K562 (cell line): ENCODE data around the gene GATAD2B. TPM values are rescaled to one million over a fixed set of nuclear protein-coding genes. Genes with fewer than 3 reads are reported as not detected.
A peak's percentile ranks its signal among the peaks of the same experiment; 100 is the strongest.

Source experiments
- ATAC-seq: fragments of 200-7000 bp; cut with Tn5 transposase; 3 replicates; pipeline ENCODE4 v1.9.1; 2020; ENCODE audit warnings: moderate library complexity
- BruUV-seq: library from RNA; stranded (reverse); fragments of 400-500 nt; replicated peaks from 2 replicates; lab custom pipeline; 2021; lab: Mats Ljungman, UMichigan
- CTCF ChIA-PET: fragments of 300-600 bp; formaldehyde crosslinking; extraction: SDS; loops from one replicate; lab custom pipeline; 2021; ENCODE audit warnings: low intra/inter-chr PET ratio; lab: Yijun Ruan, JAX
- POLR2A ChIA-PET: fragments of 300-600, 350-650 bp; sonication (Branson Sonifier 250); formaldehyde crosslinking; extraction: SDS; loops from one replicate; lab custom pipeline; 2021; ENCODE audit warnings: antibody characterized with exemption, inconsistent platforms; lab: Yijun Ruan, JAX
- DNase-seq, 4 experiments: peaks; one replicate each; pipeline versions ENCODE4 v3.0.0 to v3.0.0-alpha.2; 2011 to 2018; ENCODE audit warnings: low spot score in 3 of 4, mixed read lengths in 3 of 4; ENCODE audit errors: extremely low read depth in 1 of 4
- FAIRE-seq: peaks from 2 replicates; lab custom pipeline; 2011; peaks lifted over from hg19 to GRCh38; lab: Jason Lieb, UNC
- H2AFZ ChIP-seq: 2 replicates; pipeline ENCODE4 v1.6.0; 2011; ENCODE audit warnings: low read depth, low read length, control low read depth, inconsistent platforms
- H3K27ac ChIP-seq: fragments of 200-600 bp; 3 replicates; pipeline ENCODE4 v1.8.0; 2011; ENCODE audit warnings: low read depth, mild to moderate bottlenecking, control low read depth, inconsistent platforms, low read length, moderate library complexity, mixed read lengths; ENCODE audit errors: extremely low read depth
- H3K27me3 ChIP-seq, 2 experiments: fragments of 300-600 bp in 1 of 2; 2 replicates in 1 of 2; 3 replicates in 1 of 2; pipeline versions ENCODE4 v1.6.0 to v1.8.0; 2011; ENCODE audit warnings: inconsistent platforms in 2 of 2, low read length in 2 of 2, mild to moderate bottlenecking in 1 of 2, mixed read lengths in 1 of 2, moderate library complexity in 1 of 2; ENCODE audit not compliant: control insufficient read depth in 2 of 2, insufficient read depth in 2 of 2
- H3K36me3 ChIP-seq: fragments of 300-600 bp; 3 replicates; pipeline ENCODE4 v1.8.0; 2011; ENCODE audit warnings: mild to moderate bottlenecking, low read length, inconsistent platforms; ENCODE audit not compliant: control insufficient read depth, insufficient read depth
- H3K4me1 ChIP-seq, 2 experiments: fragments of 200-600 bp in 1 of 2; replicated peaks in 1 of 2; 2 replicates in 1 of 2; 3 replicates in 1 of 2; pipeline versions ENCODE4 v1.5.1 to v1.8.0; 2011; ENCODE audit warnings: inconsistent platforms in 2 of 2, low read length in 2 of 2, mild to moderate bottlenecking in 1 of 2, mixed read lengths in 1 of 2, moderate library complexity in 1 of 2; ENCODE audit not compliant: control insufficient read depth in 2 of 2, insufficient read depth in 2 of 2
- H3K4me2 ChIP-seq: 2 replicates; pipeline ENCODE4 v1.6.1; 2011; ENCODE audit warnings: low read length, control low read depth, inconsistent platforms, mixed read lengths; ENCODE audit not compliant: insufficient read depth
- H3K4me3 ChIP-seq: fragments of 200-600 bp; sonication (generic), shearing (Covaris generic); 2 replicates; pipeline ENCODE4 v1.5.1; 2016; ENCODE audit warnings: control low read depth, inconsistent platforms
- H3K79me2 ChIP-seq: fragments of 200-600 bp; 3 replicates; pipeline ENCODE4 v1.8.0; 2011; ENCODE audit warnings: low read length, inconsistent platforms; ENCODE audit not compliant: control insufficient read depth, insufficient read depth
- H3K9ac ChIP-seq, 2 experiments: 2 replicates each; pipeline versions ENCODE4 v1.6.0 to v1.6.1; 2011; ENCODE audit warnings: low read depth in 2 of 2, low read length in 2 of 2, control low read depth in 1 of 2, inconsistent platforms in 1 of 2, mild to moderate bottlenecking in 1 of 2, mixed read lengths in 1 of 2; ENCODE audit not compliant: insufficient read depth in 1 of 2
- H3K9me1 ChIP-seq: one replicate; pipeline ENCODE4 v1.6.0; 2011; ENCODE audit warnings: inconsistent platforms, mild to moderate bottlenecking, low read length, moderate library complexity; ENCODE audit not compliant: control insufficient read depth, insufficient read depth
- H3K9me3 ChIP-seq: replicated peaks from 2 replicates; pipeline ENCODE4 v1.5.1; 2011; ENCODE audit warnings: low read depth, low read length, inconsistent platforms; ENCODE audit not compliant: control insufficient read depth, insufficient read depth
- H4K20me1 ChIP-seq: replicated peaks from 2 replicates; pipeline ENCODE4 v1.6.1; 2011; ENCODE audit warnings: low read length, inconsistent platforms, mixed read lengths; ENCODE audit not compliant: control insufficient read depth, insufficient read depth
- ARID3A ChIP-seq: IDR thresholded peaks from 2 replicates; pipeline ENCODE4 v1.6.1; 2012; ENCODE audit warnings: low read depth, low read length, improper control_type of control experiment, borderline replicate concordance
- SREBF2 ChIP-seq: sonication (generic); formaldehyde crosslinking; IDR thresholded peaks from 2 replicates; pipeline ENCODE4 v1.4.0; 2020; ENCODE audit warnings: mild to moderate bottlenecking, missing genetic modification reagents
- TRIM25 ChIP-seq: fragments of 450-650 bp; IDR thresholded peaks from 2 replicates; pipeline ENCODE4 v1.7.0; 2016; ENCODE audit warnings: borderline replicate concordance
- WGBS: fragments of 100-300 bp; shearing (Covaris generic); methylation state at CpG from one replicate; pipeline ENCODE4 v1.1.6; 2016; ENCODE audit warnings: low coverage, mixed read lengths; ENCODE audit not compliant: insufficient coverage; ENCODE audit errors: missing lambda C conversion rate; 5-methylcytosine and 5-hydroxymethylcytosine counted together
- in situ Hi-C: fragments of 300-500 bp; cut with MboI; formaldehyde crosslinking; loops from 4 replicates; pipeline ENCODE4 v1.15.0; 2018; ENCODE audit warnings: inconsistent platforms, mixed read lengths
- intact Hi-C: fragments of 100-400 bp; cut with micrococcal nuclease; formaldehyde crosslinking; loops from 2 replicates; pipeline ENCODE4 v1.14.2; 2022
- polyA plus RNA-seq, 8 experiments: library from polyadenylated mRNA; depleted of rRNA in 4 of 8; stranded (reverse) in 5 of 8; unstranded in 3 of 8; fragments of >200 nt; fragmentation: Nextera tagmentation in 2 of 8; fragmentation: Illumina TruSeq in 1 of 8; extraction: Ambion mirVana in 2 of 8; extraction: Trizol in 1 of 8; gene quantifications; 2 replicates each; pipeline versions ENCODE4 v1.2.1 to v1.2.3, GENCODE V29; 2011 to 2014; ENCODE audit warnings: inconsistent platforms in 1 of 8, missing spikeins in 1 of 8
- total RNA-seq, 7 experiments: library from RNA; depleted of rRNA in 6 of 7; stranded (reverse); fragments of >200 nt in 6 of 7; fragmentation: Illumina TruSeq in 2 of 7; extraction: Trizol in 2 of 7; gene quantifications; 2 replicates each; pipeline versions ENCODE4 v1.2.1 to v1.2.3, GENCODE V29; 2011 to 2021; ENCODE audit warnings: low replicate concordance in 1 of 7

GATAD2B gene
- total and polyA plus RNA-seq, 9 of the 15 experiments (the other 6 are each of a cell fraction or from before 2014, with no cell fraction given): 1.5 to 40.2 (median 4.9) TPM

GRCh38 chr1:153780551-153780950, 142.2 kb downstream of the GATAD2B start:
- no peak overlapping the region for H3K27ac ChIP-seq
- peaks cover 14 to 52% of the 10 kb centered on the region in 2 experiments for H3K4me1 ChIP-seq
- no peaks in the 10 kb centered on the region for H3K36me3 ChIP-seq
- no TSS peak for BruUV-seq
- no peaks in the 10 kb centered on the region for H3K9me1 ChIP-seq
- H3K9me3 ChIP-seq: no peaks in the 10 kb centered on the region
- peak overlapping the region in 1 of 2 experiments; percentile 3; a peak in 2 of 4 replicates for H3K9ac ChIP-seq
- no peak overlapping the region for H3K4me2 ChIP-seq
- POLR2A ChIA-PET: interaction anchor here (0.8 to 1.3 kb wide), 3 partner anchors 9 to 24 kb away, joined by 3 to 6 read pairs (median 3); no protein-coding TSS in a partner anchor
- intact Hi-C loops: loop anchor here (5.0 kb wide), 1 partner anchor 207 kb away; the partner anchor contains the start of gene RAB13
- DNase-seq (no peak), FAIRE-seq (no peak)
- in situ Hi-C loops: no loop called here
- no peaks in the 10 kb centered on the region for H3K79me2 ChIP-seq
- H4K20me1 ChIP-seq: no peaks in the 10 kb centered on the region
- no peak overlapping the region for H3K4me3 ChIP-seq
- no peaks in the 10 kb centered on the region for H3K27me3 ChIP-seq
- no peak for TF ChIP-seq ARID3A
- TF ChIP-seq SREBF2 (CRISPR knock-in tag): no peak
- no peak for TF ChIP-seq TRIM25
- TF ChIP-seq, all 486 proteins: peak for 0
- H2AFZ ChIP-seq: no peak overlapping the region
- 35% methylated on average over 4 of the region's 4 CpGs for WGBS
- no peak for ATAC-seq
- CTCF ChIA-PET: no interaction called here
